HUDEP-2 (cell line): Measurements from ENCODE around the gene CDH23.

ENCODE experiments used
- DNase-seq, 76 experiments: peaks; one replicate each; lab custom pipeline; 2025; ENCODE audit not compliant: unreplicated experiment in 76 of 76; lab: John Stamatoyannopoulos, UW

The CDH23 gene

DNA sequence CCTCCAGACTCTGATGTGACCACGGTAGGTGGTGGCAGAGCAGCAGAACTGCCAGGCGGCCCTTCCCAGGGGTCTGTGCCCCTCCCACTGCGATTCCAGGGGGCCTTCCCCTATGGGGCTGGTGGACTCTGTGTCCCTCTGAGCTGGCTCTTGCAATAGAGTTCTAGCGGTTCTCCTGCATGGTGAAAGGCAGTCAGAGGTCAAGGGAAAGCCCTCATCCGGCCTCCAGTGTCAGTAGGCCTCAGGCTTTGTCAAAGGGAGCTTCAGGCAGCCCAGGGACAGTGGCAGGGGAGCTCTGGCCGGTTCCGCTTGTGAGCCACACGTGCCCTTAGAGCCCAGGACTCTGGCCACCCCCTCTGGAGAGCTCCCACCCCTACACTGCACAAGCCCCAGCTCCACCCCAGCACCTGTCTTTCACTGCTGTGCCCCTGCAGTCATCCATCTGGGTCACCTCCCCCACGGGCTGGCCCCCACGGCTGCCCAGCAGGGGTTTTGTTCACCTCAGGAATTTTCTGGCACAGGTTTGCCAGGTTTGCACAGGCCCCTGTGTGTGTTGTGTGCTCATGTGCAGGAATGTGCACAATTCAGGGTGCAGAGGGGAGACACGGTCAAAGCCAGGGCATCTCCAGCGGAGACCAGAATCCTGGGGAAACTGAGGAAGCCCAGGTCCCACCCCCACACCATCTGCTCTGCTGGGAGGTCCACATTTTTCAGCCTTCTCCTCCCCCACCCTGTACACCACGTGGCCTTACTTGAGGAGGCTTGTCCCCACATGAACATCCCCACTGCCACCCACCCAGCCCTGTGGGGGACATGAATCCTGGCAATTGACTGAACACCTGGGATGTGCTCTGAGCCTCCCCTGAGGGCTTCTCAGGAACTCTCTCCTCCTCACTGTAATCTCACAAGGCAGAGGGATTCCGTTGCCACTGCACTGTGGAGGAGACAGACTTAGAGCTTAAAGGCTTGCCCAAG is 299.1 kb downstream of the CDH23 start:
- no peak for DNase-seq

DNA sequence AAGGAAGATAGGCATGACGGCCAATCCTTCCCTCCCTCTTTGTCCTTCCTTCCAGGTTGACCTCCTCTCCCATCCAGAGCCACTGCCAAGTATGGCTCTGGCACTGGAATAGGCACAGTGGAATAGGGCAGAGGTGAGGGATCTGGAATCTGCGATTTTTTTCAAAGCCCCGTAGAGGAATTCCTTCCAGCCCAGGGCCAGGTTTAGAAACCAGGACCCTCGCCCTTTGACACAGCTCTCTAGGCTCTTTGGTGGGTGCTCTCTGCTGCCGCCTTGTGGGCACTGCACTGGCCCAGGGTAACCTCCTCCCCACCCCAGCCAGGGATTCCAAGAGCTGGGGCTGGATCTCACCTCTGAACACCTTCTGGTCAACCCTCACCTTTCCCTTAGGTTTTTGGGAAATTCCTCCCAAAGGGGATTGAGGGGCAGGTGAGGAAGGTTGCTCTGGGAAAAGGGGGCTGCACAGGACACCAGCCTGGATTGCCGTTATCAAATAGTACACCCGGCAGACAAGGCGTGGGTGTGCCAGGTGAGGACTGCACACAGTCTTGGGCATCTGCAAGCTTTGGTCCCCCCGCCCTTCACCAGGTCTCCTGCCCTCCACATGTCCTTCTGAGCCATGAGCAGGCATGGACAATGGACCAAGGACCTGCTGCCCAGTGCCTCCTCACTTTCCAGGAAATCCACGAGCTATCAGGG is 300.1 kb downstream of the CDH23 start:
- DNase-seq: peak in 53 of 76 experiments; percentile 5 to 68 (median 47)

DNA sequence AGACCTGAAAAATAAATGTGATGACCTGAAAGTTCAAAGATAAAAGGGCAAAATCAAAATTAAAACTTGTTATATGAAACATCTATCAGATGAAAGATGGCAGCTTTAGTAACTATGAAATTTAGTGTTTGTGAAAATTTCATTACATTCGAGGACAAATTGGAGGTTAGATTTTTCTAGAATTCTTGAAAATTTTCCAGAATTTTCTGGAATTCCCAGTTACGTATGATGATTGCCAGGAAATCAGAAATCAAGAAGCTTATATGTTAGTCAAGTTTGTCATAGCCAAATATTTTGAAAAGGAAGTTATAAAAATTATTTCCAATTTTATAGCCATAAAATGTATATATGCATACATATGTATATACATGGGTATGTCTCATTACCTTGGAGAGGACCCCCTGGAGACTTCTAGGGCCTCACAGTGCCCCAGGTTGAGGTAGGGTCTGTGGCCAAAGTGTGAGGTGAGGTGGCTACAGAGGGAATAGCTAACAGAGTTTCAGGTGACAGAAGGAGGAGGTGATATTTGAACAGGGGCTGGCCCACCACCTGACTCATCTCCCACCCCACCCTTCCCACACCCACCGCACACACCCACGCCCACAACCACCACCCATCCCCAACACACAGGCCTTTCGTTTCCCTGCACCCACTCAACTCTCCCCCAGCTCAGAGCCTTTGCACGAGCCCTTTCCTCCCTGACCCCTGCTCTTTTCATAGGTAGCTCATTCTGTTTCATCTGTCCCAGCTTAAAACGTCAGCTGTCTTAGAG is 301.4 kb downstream of the CDH23 start:
- peak in 7 of 76 experiments; percentile 7 to 21 (median 13) for DNase-seq

DNA sequence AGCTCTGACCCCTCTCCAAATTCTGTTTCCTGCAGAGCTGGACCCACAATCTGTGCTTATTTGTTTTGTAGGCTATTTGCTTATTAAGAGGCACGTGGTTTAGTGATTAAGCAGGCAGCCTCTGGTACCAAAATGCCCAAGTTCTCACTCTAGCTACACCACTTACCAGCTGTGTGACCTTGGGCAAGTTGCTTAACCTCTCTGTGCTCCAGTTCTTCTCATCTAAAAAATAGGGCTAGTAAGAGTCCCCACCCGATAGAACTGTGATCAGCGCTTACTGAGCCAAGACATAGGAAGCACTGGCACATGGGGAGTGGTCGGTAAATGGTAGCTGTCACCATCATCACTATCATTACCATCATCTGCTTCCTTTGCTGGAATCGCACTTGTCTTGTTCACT is 302.0 kb downstream of the CDH23 start:
- peak in 1 of 76 experiments; percentile 7 for DNase-seq

DNA sequence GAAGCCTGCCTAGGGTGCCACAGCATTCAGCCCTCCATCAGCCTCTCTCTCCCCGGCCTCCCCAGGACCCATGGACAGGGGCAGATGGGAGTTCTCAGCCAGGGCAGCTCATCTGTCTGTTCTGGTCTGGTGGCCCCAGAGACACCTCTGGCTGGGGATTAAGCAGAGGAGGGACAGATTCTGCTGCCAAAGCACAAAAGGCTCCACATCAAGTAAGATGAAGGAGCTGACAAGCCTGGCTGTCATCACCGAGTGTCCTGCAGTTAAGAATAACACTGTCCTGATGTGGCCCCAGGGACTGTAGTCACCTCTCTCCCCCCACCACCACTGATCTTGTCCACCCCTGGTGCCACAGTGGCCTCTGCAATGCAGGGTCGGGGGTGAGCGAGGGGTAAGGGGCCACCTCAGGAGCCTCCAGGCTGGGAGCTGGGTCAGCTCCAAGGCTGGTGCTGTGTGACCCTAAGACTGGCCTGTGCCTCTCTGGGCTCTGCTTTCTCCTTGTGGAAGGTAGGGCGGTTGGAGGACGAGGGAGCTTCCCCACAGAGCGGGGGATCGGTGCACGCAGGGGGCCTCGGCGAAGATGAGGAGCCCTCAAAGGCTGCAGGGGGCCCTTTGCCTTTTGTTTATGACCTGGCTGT is 304.1 kb downstream of the CDH23 start:
- no peak for DNase-seq

DNA sequence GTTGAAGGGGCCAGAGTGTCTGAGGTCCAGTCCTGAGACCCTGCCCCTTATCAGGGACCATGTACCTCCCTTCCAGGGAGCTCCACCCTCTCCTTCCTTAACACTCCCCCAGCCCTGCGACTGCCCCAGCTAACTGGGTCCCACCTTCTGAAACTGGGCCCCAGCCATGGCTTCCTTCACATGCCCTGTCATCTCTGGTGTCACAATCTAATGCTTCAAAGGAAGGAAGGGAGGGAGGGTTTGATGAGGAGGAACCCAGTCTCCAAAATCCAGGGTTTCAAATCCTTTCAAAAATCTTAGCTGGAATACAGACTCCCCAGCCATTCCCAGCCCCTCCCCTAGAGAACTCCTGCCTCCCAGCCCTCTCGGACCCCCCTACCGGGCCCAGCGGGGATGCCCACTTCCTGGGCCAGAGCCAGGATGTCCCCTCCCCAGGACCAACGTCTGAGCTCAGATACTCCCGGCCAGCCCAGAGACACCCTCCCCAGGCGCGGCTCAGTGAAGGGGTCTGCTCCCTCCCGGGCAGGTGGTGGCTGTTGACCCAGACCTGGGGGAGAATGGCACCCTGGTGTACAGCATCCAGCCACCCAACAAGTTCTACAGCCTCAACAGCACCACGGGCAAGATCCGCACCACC is 304.9 kb downstream of the CDH23 start:
- DNase-seq: no peak

DNA sequence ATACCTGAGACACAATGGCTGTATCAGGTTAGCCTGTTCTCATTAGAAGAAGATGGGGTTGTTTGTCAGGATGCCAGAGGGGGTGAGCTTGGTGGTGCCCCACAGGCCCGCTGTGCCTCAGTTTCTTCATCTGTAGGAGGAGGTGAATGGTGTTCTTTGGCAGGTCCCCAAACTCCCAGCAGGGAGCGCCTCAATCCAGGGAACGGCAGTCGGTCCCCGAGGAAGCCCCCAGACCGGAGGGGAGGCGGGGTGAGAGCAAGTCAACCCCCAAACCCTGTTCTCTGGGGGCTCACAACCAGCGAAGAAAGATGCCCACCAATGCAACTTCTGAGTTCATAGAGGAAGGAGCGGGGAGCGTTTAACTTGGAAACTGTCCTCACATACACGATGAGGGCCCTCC is 306.9 kb downstream of the CDH23 start:
- no peak for DNase-seq

DNA sequence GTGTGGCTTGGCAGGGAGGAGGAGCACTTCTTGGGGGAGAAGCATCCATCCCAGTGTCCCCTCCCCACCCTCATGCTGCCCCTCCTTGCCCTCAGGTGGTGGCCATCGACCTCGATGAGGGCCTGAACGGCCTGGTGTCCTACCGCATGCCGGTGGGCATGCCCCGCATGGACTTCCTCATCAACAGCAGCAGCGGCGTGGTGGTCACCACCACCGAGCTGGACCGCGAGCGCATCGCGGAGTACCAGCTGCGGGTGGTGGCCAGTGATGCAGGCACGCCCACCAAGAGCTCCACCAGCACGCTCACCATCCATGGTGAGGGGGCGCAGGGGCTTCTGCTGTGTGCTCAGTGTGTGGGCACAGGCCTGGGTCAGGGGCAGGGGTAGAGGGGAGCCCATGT is 308.1 kb downstream of the CDH23 start:
- no peak for DNase-seq

DNA sequence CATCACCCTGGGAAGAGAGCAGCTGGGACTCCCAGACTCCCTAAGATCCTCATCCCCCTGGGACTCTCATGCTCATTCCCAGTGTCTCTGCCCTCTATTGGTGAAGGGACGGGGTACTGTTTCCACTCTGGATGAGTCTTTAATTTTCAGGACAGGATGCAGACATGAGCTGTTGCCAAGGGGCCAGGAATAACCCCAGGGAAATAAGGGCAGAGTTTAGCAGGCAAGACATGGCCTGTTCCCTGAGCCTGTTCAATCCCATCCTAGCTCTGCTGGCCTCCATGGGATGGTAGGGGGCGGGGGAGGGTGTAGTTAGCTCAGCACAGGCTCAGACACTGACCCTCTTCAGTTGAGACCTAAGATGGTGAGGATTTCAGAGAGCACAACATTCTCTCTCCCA is 308.9 kb downstream of the CDH23 start:
- DNase-seq: no peak

DNA sequence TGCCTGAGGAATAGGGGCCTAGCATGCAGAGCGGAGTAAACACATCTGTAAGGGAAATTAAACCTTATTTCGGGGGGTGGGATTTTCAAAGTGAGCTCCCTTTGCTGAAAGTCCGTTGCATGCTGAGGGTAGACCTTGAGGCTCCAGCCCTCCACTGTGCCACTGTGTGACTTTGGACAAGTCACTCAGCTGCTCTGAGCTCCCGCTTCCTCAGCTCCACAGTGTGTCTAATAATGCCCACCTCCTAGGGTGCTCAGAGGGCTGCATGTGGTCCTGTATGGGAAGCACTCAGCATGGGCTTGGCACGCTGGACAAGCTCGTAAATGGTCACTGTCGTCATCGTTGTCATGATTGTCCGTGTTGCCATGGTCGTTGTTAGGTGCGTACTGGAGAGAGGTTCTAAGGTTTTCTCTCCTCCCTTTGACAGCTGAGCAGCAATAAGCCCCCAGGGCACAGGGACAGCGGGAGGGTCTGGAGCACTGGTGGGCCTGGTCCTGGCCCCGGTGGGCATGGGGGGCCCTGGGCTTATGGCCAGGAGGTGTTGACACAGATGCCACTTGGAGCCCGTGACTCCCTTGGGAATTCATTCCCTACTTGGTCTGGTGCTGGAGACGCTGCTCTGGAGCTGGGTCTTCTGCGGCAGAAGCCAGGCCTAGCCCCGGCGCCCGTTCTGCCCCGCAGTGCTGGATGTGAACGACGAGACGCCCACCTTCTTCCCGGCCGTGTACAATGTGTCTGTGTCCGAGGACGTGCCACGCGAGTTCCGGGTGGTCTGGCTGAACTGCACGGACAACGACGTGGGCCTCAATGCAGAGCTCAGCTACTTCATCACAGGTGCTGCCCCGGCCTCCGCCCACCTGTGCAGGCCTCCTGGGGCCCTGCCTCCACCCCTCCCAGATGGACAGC is 309.7 kb downstream of the CDH23 start:
- no peak for DNase-seq

DNA sequence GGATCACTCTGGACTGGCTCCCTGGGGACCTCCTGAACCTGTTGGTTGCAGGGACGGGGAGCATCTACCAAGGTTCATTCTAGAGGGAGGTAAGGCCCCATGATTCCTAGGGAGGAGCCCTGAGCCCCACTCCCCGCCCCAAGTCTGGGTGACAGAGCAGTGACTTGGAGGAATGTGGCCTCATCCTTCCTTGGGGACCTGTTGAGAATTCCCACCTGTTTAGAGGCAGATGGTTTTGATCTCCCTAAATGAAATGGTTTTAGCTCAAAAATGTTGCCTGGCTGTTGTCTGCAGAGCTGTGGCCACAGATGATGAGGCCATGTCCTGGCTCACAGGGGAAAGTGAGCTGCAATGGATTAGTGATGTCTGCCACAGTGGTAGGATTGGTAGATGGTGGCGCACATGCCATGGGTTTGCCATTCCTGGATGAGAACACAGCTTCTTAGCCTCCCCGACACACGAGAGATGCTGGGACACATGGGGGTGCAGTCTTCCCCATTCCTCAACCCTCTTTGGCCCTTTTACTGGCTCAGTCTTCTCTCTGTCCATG is 310.6 kb downstream of the CDH23 start:
- no peak for DNase-seq

DNA sequence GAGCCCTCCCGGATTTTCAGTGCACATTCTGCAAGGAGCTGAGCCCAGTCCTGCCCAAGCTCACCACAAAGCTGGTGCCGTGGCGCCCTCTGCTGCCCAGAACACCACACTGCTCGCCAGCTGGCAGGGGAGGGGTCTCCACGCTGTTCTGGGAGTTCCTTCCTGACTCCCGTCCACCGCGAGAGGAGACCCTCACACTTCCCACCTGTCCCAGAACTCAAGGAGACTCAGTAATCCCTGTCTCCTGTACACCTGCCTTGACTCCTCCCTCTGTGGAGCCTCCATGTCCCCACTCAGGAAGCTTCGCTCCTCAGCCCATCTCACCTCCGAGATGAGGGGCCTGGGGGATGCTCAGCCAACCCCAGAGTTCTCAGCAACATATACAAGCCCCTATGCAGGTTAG is 311.6 kb downstream of the CDH23 start:
- DNase-seq: peak in 34 of 76 experiments; percentile 5 to 49 (median 28)

DNA sequence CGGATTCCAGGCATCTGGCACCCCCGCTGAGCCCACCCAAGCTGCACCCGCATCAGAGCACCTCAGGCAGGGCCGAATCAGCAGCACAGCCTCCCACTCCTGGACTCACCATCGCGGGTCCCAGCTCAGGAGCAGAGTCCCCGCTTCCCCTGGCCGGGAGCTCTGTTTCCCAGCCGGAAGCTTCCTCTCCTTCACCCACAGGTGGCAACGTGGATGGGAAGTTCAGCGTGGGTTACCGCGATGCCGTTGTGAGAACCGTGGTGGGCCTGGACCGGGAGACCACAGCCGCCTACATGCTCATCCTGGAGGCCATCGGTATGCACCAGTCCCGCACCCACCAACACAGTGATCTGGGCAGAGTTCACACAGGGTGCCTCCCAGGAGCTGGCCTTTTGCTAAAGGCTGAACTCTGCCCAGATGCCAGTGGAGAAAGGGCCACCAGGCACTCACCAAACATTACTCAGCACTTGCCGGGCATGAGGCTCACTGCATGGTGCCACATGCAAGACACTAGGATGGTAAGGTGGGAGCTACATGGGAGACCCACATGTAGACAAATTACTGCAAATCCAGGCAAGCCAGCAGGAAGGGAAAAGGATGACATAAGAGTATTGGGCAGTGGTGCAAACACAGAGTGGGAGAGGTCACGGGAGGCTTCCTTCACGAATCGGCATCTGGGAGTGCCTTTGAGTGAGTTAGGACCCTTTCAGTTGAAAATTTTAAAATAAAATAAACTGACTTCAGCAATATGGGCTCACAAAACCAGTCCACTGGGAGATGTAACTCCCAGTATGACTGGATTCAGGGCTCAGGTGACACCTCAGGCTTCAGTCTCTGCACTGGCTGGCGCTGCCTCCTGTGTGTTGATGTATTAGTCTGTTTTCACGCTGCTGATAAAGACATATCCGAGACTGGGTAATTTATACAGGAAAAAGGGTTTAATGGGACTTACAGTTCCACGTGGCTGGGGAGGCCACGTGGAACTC is 312.5 kb downstream of the CDH23 start:
- no peak for DNase-seq

DNA sequence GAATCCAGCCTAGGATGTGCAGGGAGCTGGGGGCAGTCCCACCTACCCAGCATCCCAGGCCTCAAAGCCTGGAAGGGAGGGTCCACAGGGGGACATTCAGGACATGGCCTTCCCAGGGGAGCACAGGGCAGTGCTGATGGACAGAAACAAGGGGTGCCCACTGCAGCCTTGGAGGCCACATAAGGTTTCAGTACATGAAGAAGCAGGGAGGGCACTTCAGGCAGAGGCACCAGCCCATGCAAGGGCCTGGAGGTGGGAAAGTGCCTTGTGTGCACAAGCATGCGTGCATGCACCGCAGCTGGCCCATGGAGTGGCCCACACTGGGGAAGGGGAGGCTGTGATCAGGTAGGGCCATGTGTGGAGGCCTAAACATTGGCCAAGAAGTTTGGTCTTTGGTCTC is 313.8 kb downstream of the CDH23 start:
- no peak for DNase-seq

DNA sequence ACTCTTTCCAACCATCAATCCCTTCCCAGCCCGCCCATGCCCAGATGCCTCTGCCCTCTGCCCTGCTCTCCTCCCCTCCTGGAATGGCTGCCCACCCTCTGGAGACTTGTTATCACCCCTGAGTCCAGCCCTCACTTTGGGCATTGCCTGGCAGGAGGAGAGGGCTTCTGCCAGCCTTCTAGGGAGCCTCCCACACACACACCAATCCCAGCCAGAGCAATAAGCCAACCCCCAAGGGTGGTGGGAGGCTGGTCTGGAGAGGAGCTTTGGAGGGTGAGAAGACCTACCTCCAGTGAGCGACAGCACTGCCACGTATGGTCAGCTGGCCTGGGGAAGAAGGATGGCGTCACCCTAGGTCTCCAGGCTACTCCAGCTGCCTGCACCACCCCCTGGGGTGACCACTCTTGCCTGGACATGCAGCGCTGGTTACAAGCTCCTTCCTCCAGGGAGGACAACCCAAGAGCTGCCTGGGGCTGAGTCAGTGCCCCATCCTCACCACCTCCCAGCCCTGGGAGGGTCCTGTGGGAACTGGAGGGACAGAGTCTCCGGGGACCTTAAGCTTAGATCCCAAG is 314.4 kb downstream of the CDH23 start:
- no peak for DNase-seq

DNA sequence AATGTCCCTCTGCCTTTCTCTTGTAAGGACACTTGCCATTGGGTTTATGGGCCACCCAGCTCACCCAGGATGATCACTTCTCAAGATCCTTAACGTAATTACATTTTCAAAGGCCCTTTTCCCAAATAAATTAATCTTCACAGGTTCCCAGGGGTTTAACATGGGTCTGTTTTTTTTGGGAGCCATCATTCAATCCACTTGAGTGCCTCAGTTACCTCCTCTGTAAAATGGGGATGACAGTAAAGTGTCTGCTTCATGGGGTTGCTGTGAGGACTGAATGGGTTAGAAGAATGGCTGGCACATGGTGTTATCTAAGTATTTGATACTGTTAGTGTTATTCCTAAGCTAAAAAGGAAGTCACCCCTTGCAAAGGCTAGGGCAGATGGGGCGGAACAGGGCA is 315.4 kb downstream of the CDH23 start:
- no peak for DNase-seq

DNA sequence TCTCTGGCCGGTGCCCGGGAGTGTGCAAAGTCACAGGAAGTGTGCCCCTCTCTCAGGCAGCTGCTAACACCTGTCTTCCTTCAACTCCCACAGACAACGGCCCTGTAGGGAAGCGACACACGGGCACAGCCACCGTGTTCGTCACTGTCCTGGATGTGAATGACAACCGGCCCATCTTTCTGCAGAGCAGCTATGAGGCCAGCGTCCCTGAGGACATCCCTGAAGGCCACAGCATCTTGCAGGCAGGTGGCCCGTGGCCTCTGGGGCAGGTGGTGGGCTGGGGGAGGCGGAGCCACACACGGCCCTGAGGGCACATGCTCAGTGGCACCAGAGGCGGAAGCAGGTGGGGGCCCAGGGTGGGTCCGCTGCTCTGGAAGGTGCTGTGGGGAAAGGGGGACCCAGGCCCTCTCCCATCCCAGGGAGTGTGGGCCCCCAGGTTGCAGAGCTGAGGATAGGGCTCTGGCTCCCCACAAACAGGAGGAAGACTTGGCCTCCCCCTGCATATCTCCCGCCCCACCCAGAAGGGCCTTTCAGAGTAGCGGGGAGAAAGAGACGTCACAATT is 315.9 kb downstream of the CDH23 start:
- no peak for DNase-seq
